AG10803 (cell line): ENCODE results near the gene ABCG1.
A peak's percentile ranks its signal among the peaks of the same experiment; 100 is the strongest.

Experiments used
- DNase-seq: peaks from one replicate; pipeline ENCODE4 v3.0.0; 2010; ENCODE audit warnings: low read depth
- H3K4me3 ChIP-seq: 2 replicates; pipeline ENCODE4 v1.5.1; 2011; ENCODE audit warnings: mild to moderate bottlenecking, low read length, control low read depth
- TF ChIP-seq, protein P1 (sequence below): conservative IDR thresholded peaks from 2 replicates; pipeline ENCODE4 v1.5.1; 2011; ENCODE audit warnings: mild to moderate bottlenecking, low read length, control low read depth, inconsistent platforms

ABCG1 gene

GRCh38 chr21:42188663-42189062, 30.3 kb upstream of the ABCG1 start:
- TF ChIP-seq, protein P1, sequence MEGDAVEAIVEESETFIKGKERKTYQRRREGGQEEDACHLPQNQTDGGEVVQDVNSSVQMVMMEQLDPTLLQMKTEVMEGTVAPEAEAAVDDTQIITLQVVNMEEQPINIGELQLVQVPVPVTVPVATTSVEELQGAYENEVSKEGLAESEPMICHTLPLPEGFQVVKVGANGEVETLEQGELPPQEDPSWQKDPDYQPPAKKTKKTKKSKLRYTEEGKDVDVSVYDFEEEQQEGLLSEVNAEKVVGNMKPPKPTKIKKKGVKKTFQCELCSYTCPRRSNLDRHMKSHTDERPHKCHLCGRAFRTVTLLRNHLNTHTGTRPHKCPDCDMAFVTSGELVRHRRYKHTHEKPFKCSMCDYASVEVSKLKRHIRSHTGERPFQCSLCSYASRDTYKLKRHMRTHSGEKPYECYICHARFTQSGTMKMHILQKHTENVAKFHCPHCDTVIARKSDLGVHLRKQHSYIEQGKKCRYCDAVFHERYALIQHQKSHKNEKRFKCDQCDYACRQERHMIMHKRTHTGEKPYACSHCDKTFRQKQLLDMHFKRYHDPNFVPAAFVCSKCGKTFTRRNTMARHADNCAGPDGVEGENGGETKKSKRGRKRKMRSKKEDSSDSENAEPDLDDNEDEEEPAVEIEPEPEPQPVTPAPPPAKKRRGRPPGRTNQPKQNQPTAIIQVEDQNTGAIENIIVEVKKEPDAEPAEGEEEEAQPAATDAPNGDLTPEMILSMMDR = no peak
- DNase-seq = no peak
- no peak overlapping the region for H3K4me3 ChIP-seq

DNA sequence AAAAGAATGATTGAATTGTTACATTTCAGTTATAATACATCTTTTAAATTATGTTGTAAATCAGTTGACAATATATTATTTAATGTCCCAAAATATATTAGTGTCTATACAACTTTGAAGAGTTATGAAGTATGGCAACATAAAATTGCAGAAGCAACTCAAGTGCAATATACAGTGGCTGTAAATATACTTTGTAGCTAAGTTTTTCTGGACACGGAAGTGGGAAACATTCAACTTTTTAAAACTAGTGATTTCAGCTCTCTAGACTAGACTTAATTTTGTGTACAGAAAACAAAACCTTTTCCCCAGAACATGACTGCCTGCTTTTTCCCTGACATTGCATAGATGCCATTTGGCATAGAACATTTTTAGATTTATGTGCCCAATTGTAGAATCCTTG, 29.5 kb upstream of the ABCG1 start:
- no peak for DNase-seq
- no peak overlapping the region for H3K4me3 ChIP-seq
- TF ChIP-seq, protein P1 = no peak

DNA sequence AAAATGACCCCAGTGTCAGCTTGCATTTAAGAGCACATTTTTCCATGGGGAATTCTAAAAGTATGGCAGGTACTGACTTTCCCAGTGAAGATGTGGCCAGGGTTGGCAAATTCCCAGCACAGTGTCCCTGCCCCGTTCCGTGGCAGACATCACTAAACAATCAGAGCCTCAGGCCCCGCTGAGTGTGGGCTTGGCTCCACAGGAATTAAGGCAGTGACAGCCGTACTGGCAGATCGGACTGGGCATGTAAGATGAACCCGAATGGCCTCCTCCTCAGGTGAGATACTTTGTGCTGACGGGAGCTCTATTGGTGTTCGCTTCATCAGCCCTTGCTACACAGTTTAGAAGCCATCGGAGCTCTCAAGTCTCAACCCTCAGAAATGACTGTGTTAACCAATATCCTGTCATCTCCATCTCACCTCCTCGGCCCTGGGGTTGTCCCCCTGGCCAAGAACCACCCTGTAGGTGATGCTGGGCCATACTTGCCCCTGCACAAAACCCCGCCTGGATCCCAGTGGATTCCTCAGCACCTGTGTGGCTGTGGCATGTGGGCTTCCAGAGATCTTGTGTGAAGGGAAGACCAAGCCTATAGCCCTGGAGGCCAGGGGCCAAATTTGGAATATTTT, 29.0 kb upstream of the ABCG1 start:
- peak; percentile 14 for DNase-seq
- no peak overlapping the region for H3K4me3 ChIP-seq
- TF ChIP-seq, protein P1 = no peak

DNA sequence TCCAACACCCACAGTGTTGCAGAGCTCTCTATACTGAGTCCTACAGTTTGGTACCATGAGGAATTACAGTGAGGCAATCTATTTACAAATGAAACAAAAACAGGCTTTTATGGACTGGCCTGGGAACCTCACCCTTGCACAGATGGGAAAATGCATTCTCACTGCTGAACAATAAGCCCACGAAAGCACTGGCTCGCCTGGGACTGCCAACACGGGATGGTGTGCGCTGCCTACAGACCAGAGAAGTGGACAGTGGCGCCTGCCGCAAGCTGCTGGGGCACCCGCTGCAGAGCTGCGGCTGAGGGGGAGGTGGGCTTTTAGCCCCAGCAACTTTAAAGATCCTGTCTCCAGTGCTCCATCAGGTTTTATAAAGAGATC, 28.5 kb upstream of the ABCG1 start:
- TF ChIP-seq, protein P1 = no peak
- DNase-seq = no peak
- H3K4me3 ChIP-seq = no peak overlapping the region

DNA sequence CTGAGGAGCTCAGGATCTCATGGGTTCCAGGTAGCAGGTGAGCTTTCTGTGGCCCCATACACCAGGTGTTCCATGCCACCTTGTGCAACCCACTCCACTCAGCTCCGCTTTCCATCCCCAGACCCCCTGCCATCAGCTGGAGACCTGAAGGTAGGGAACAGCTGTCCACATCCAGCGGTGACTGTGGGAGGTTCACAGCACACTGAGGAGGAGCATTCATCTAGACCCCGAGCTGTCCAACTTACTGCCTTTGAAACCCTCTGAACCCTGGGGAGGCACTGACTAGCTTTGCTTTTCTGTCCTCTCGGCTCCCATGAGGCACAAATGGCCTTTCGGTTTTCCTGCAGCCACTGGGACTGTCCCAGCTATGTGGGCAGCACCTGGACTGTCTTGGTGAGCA, 27.9 kb upstream of the ABCG1 start:
- DNase-seq = no peak
- H3K4me3 ChIP-seq = no peak overlapping the region
- TF ChIP-seq, protein P1 = no peak

- no peak for DNase-seq
- TF ChIP-seq, protein P1 = no peak
- no peak overlapping the region for H3K4me3 ChIP-seq
These were observed 27.0 kb upstream of the ABCG1 start for GRCh38 chr21:42191696-42192595.
